HCT116 (cell line): ENCODE measurements around the gene SYNDIG1. TPM values are rescaled to one million over a fixed set of nuclear protein-coding genes. Genes with fewer than 3 reads are reported as not detected.

Source experiments
- ATAC-seq: fragments of 200-7000 bp; cut with Tn5 transposase; 2 replicates; pipeline ENCODE4 v1.9.1; 2020; ENCODE audit warnings: mild to moderate bottlenecking, moderate library complexity
- BruUV-seq: library from RNA; stranded (reverse); fragments of 400-500 nt; replicated peaks from 2 replicates; lab custom pipeline; 2021; lab: Mats Ljungman, UMichigan
- CTCF ChIA-PET: fragments of 300-600 bp; sonication (Branson Sonifier 250); formaldehyde crosslinking; loops from one replicate; lab custom pipeline; 2021; ENCODE audit warnings: antibody characterized with exemption; lab: Charles Lee
- POLR2A ChIA-PET: fragments of 300-600, 350-600 bp; sonication (Branson Sonifier 250); formaldehyde crosslinking; loops from one replicate; lab custom pipeline; 2021; ENCODE audit warnings: antibody characterized with exemption; lab: Charles Lee
- RAD21 ChIA-PET, 2 experiments: fragments of 300-600 bp; sonication (Branson Sonifier 250); formaldehyde crosslinking; loops; one replicate each; lab custom pipeline; 2023; ENCODE audit warnings: low total read pairs in 2 of 2; ENCODE audit not compliant: uncharacterized antibody in 2 of 2, unreplicated experiment in 2 of 2, low non-redundant PET in 1 of 2; lab: Charles Lee
- DNase-seq: peaks from one replicate; pipeline ENCODE4 v3.0.0-alpha.2; 2010; ENCODE audit warnings: low read depth, low spot score
- H2AFZ ChIP-seq: fragments of 200-600 bp; shearing (Covaris generic), sonication (generic); 2 replicates; pipeline ENCODE4 v1.6.1; 2017; ENCODE audit warnings: low read depth, mixed run types, mixed read lengths, antibody characterized with exemption, low read length; ENCODE audit not compliant: poor library complexity, severe bottlenecking
- H3K27ac ChIP-seq: 2 replicates; pipeline ENCODE4 v1.5.1; 2012; ENCODE audit warnings: low read depth, low read length
- H3K27me3 ChIP-seq: fragments of 200-600 bp; sonication (generic); 2 replicates; pipeline ENCODE4 v1.6.1; 2016; ENCODE audit warnings: mixed run types, low read length, mixed read lengths; ENCODE audit not compliant: insufficient read depth
- H3K36me3 ChIP-seq, 2 experiments: fragments of 200-500 bp in 1 of 2; fragments of 200-600 bp in 1 of 2; sonication (Bioruptor generic) in 1 of 2; sonication (generic) in 1 of 2; 2 replicates each; pipeline versions ENCODE4 v1.5.1 to v1.6.1; 2014 to 2016; ENCODE audit warnings: low read length in 2 of 2, inconsistent platforms in 1 of 2, mixed read lengths in 1 of 2, mixed run types in 1 of 2; ENCODE audit not compliant: insufficient read depth in 2 of 2, control insufficient read depth in 1 of 2
- H3K4me1 ChIP-seq, 2 experiments: fragments of 200-600 bp in 1 of 2; sonication (generic) in 1 of 2; 2 replicates each; pipeline versions ENCODE4 v1.5.1 to v1.6.1; 2012 to 2017; ENCODE audit warnings: low read length in 2 of 2, inconsistent platforms in 1 of 2, mild to moderate bottlenecking in 1 of 2, mixed read lengths in 1 of 2, mixed run types in 1 of 2, moderate library complexity in 1 of 2; ENCODE audit not compliant: insufficient read depth in 2 of 2, control insufficient read depth in 1 of 2
- H3K4me2 ChIP-seq: fragments of 200-600 bp; sonication (generic); 2 replicates; pipeline ENCODE4 v1.6.1; 2017; ENCODE audit warnings: mixed run types, low read length, mixed read lengths
- H3K4me3 ChIP-seq, 2 experiments: fragments of 200-600 bp in 1 of 2; sonication (generic) in 1 of 2; replicated peaks in 1 of 2; 2 replicates each; pipeline ENCODE4 v1.5.1; 2011 to 2016; ENCODE audit warnings: low read length in 2 of 2, control low read depth in 1 of 2, low read depth in 1 of 2, mild to moderate bottlenecking in 1 of 2, mixed read lengths in 1 of 2, mixed run types in 1 of 2
- H3K79me2 ChIP-seq: fragments of 200-600 bp; sonication (generic); 2 replicates; pipeline ENCODE4 v1.6.1; 2017; ENCODE audit warnings: mild to moderate bottlenecking, mixed run types, low read length, moderate library complexity, mixed read lengths; ENCODE audit not compliant: insufficient read depth
- H3K9ac ChIP-seq: fragments of 200-600 bp; sonication (generic); 2 replicates; pipeline ENCODE4 v1.6.1; 2016; ENCODE audit warnings: low read length, mixed read lengths
- H3K9me2 ChIP-seq: fragments of 200-600 bp; sonication (generic), shearing (Covaris generic); 2 replicates; pipeline ENCODE4 v1.6.1; 2017; ENCODE audit warnings: mixed run types, mild to moderate bottlenecking, moderate library complexity; ENCODE audit not compliant: insufficient read depth
- H3K9me3 ChIP-seq, 2 experiments: fragments of 200-500 bp in 1 of 2; fragments of 200-600 bp in 1 of 2; sonication (Bioruptor generic) in 1 of 2; sonication (generic) in 1 of 2; 2 replicates each; pipeline ENCODE4 v1.6.1; 2014 to 2017; ENCODE audit warnings: low read length in 2 of 2, mixed read lengths in 2 of 2, inconsistent platforms in 1 of 2, low read depth in 1 of 2, mild to moderate bottlenecking in 1 of 2, mixed run types in 1 of 2, moderate library complexity in 1 of 2; ENCODE audit not compliant: control insufficient read depth in 1 of 2, insufficient read depth in 1 of 2
- H4K20me1 ChIP-seq: fragments of 200-600 bp; sonication (generic), shearing (Covaris generic); 2 replicates; pipeline ENCODE4 v1.6.1; 2017; ENCODE audit warnings: mixed run types, mild to moderate bottlenecking, moderate library complexity; ENCODE audit not compliant: insufficient read depth
- CTCF ChIP-seq, 3 experiments: fragments of 200-600 bp in 1 of 3; sonication (generic) in 1 of 3; IDR thresholded peaks in 2 of 3; conservative IDR thresholded peaks in 1 of 3; 2 replicates each; pipeline ENCODE4 v1.5.1; 2012 to 2017; ENCODE audit warnings: low read depth in 2 of 3, low read length in 2 of 3, antibody characterized with exemption in 1 of 3, borderline replicate concordance in 1 of 3, control low read depth in 1 of 3, mild to moderate bottlenecking in 1 of 3, mixed read lengths in 1 of 3, mixed run types in 1 of 3, moderate library complexity in 1 of 3; ENCODE audit not compliant: insufficient read depth in 1 of 3
- ELF1 ChIP-seq: IDR thresholded peaks from 2 replicates; pipeline ENCODE4 v1.6.1; 2012; ENCODE audit warnings: low read depth, borderline replicate concordance
- EZH2phosphoT487 ChIP-seq: fragments of 200-600 bp; IDR thresholded peaks from 2 replicates; pipeline ENCODE4 v1.6.1; 2018; ENCODE audit warnings: antibody characterized with exemption, borderline replicate concordance
- JUND ChIP-seq: IDR thresholded peaks from 2 replicates; pipeline ENCODE4 v1.6.1; 2012
- MAX ChIP-seq: IDR thresholded peaks from 2 replicates; pipeline ENCODE4 v1.6.1; 2012
- POLR2A ChIP-seq: IDR thresholded peaks from 2 replicates; pipeline ENCODE4 v1.7.0; 2011; ENCODE audit warnings: borderline replicate concordance; ENCODE audit not compliant: insufficient read depth, insufficient read length; ENCODE audit errors: extremely low read depth
- RAD21 ChIP-seq: IDR thresholded peaks from 2 replicates; pipeline ENCODE4 v1.6.1; 2012; ENCODE audit warnings: low read depth, mild to moderate bottlenecking
- REST ChIP-seq: IDR thresholded peaks from 2 replicates; pipeline ENCODE4 v1.6.1; 2012; ENCODE audit warnings: low read depth
- SIN3A ChIP-seq: IDR thresholded peaks from 2 replicates; pipeline ENCODE4 v1.6.1; 2012; ENCODE audit warnings: low read depth
- SP1 ChIP-seq: IDR thresholded peaks from 2 replicates; pipeline ENCODE4 v1.6.1; 2012; ENCODE audit warnings: low read depth
- TCF7L2 ChIP-seq: IDR thresholded peaks from 2 replicates; pipeline ENCODE4 v1.7.0; 2011; ENCODE audit warnings: borderline replicate concordance, inconsistent platforms; ENCODE audit not compliant: insufficient read depth, insufficient read length; ENCODE audit errors: extremely low read depth
- YY1 ChIP-seq: IDR thresholded peaks from 2 replicates; pipeline ENCODE4 v1.6.1; 2011; ENCODE audit warnings: low read length, low read depth, moderate library complexity, mild to moderate bottlenecking; ENCODE audit not compliant: insufficient replicate concordance; ENCODE audit errors: extremely low read depth
- ZNF274 ChIP-seq: fragments of 200-500 bp; sonication (Bioruptor generic); IDR thresholded peaks from 2 replicates; pipeline ENCODE4 v1.6.1; 2014; ENCODE audit warnings: mild to moderate bottlenecking, low read depth, low read length, inconsistent platforms
- intact Hi-C: fragments of 100-400 bp; cut with micrococcal nuclease; formaldehyde crosslinking; loops from 2 replicates; pipeline ENCODE4 v1.10.0; 2022
- total RNA-seq: library from RNA; stranded (reverse); gene quantifications from one replicate; pipeline ENCODE4 v1.2.1, GENCODE V29; 2021; ENCODE audit not compliant: unreplicated experiment

The SYNDIG1 gene
- total RNA-seq, 1 experiment from 2014 or later: not detected

GRCh38 chr20:24670981-24671380 is 201.6 kb downstream of the SYNDIG1 start:
- H3K9me2 ChIP-seq: no peaks in the 10 kb centered on the region
- H2AFZ ChIP-seq: no peak overlapping the region
- no peak overlapping the region for H3K4me2 ChIP-seq
- H3K4me1 ChIP-seq: peaks cover 3 to 21% of the 10 kb centered on the region in 2 experiments
- ATAC-seq (no peak), DNase-seq (no peak)
- TF ChIP-seq RAD21 (no peak), SP1 (no peak), CTCF (IDR thresholded peaks at IDR 0.05 in 2 of 3, conservative IDR thresholded peaks at IDR 0.05 in 1 of 3; ENCODE audit: borderline replicate concordance in 1 of 3, insufficient read depth in 1 of 3, low read depth in 2 of 3, low read length in 2 of 3) (no peak), JUND (no peak), YY1 (no peak), TCF7L2 (no peak), ZNF274 (no peak), ELF1 (no peak), SIN3A (no peak), EZH2phosphoT487 (no peak), MAX (no peak), REST (no peak), POLR2A (no peak)
- ChIA-PET RAD21 (no interaction called here), POLR2A (no interaction called here), CTCF (no interaction called here)
- intact Hi-C loops: no loop called here
- H3K27me3 ChIP-seq: no peaks in the 10 kb centered on the region
- no peak overlapping the region for H3K9ac ChIP-seq
- no peaks in the 10 kb centered on the region for H3K9me3 ChIP-seq
- BruUV-seq: no TSS peak
- no peak overlapping the region for H3K4me3 ChIP-seq
- H3K79me2 ChIP-seq: no peaks in the 10 kb centered on the region
- no peak overlapping the region for H3K27ac ChIP-seq
- H4K20me1 ChIP-seq: no peaks in the 10 kb centered on the region
- H3K36me3 ChIP-seq: no peaks in the 10 kb centered on the region
